ELR (cell line): ENCODE data around the gene RUNX2.
A peak's percentile ranks its signal among the peaks of the same experiment; 100 is the strongest.

ENCODE experiments used
- DNase-seq: peaks from one replicate; pipeline ENCODE4 v3.0.0-alpha.2; 2015; ENCODE audit warnings: low read depth

The RUNX2 gene

DNA sequence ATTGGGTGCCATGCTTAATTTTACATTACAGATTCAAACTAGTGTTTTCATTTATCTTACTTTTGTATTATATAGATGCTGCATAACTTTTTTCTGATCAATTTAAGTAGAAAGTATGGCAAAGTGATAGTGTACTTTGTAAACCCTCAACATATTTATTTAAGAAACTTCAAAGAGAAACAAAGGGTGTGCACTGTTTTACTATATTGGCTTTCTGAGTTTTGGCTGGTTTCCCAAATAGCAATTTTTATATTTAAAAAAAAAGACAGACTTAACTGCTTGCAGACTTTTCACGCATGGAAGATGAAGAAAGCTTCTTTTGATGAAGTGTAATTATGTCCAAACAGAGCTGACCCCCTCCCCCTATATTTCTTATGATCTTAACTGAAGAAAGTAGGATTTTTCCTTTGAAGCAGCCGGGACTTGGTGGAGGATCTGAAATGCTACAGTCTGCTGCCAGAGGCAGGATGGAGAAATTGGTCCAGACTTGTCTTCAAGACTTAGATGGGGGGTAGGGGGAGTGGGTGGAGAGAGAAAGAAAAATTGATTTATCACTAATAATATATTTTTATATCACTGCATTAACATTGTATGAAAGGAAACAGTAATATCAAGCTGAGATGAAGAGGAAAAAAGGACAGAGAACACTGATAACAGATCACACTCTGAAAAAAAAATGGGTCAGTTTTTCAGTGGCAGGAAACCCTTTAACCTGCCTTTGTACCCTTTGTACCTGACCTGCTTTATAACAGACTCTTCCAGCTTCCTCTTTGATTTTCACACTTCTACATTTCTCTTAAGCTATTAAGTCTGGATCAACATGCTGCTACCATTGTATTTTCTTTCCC is 105.6 kb downstream of the RUNX2 start:
- DNase-seq = no peak

DNA sequence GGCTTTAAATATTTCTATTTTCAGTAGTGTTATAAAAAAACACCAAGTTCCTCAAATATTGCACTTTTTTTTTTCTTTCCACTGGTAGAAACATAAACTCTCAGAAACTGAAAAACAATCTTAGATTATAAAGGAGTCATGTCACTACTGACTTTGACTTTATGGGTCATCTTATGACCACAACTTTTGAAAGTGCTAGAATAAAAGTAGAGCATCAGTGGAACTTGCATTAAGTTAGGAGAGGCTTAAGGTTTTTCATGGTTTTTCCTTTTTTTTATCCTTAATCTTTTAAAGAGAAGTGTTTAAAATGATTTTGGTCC is 106.2 kb downstream of the RUNX2 start:
- no peak for DNase-seq

DNA sequence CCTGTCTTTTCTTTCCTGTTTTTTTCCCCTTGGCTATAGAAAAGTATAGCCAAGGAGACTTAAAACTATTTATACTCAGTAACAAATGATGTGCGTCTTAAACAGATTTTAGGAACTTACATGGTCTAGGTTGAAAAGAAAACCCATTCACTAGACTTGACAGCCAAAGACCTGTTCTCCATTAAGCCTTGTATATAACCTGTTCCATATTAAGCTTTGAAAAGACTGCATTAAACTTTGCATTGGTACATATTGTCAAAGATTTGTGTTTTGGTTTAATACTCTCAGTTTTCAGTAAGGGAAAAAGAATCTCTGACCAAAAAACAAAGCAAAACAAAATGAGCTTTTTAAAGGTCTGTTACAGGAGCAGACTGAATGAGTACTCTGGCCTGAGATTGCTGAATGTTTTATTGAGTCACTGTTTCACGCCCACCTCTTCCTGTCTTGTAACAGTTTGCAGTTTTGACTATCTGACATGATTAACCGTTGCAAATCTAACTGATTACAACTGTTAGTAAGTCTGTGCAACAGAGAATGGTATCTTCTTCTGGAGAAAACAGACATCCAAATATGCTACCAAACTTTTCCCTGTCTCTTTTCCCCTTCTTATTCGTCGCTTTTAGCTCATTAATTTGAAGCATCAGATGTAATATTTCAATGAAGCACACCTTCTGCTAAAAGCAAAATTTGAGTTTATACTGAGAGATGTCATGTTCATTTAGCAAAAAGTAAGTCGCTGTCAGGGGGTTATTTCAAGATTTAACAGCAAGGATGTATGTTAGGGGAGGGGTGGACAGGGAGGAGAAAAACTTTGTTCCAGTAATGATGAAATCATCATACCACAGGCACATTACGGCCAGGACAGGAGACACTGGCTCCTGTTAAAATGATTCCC is 108.7 kb downstream of the RUNX2 start:
- DNase-seq = peak; percentile 89

DNA sequence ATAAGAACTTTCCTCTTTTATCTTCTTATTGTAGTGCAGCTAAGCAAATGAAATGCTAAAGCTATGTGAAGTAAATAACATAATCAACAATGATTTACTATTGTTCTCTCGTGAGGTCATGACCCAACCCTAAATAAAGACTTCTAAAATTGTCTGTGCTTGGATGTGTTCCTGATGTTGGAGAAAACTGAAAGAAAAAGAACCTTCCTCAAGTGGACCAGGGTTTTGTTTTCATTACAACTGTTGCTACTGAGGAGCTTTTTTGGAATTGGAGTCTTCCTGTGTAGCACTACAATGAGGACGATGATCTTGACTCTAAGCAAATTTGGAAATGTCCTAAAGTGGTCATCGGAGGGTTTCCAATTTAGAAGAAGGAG is 109.3 kb downstream of the RUNX2 start:
- no peak for DNase-seq

DNA sequence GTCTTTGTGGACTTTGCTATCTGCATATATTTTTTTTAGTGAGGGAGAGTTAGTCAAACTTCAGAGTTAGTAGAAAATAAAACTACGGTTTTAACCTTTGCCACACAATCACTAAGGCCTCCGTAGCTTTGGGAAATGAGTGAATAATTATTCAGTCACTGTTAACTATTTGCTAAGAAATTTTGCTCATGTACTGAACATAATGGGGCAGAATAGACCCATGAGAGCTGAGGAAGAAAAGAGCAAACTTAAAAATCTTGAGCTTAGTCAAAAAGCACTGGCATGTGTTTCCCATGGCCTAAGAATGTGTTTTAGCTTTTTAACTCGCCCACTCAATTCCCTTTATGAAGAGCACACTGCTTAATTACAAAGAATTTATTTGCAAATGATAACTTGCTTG is 110.0 kb downstream of the RUNX2 start:
- peak; percentile 40 for DNase-seq

DNA sequence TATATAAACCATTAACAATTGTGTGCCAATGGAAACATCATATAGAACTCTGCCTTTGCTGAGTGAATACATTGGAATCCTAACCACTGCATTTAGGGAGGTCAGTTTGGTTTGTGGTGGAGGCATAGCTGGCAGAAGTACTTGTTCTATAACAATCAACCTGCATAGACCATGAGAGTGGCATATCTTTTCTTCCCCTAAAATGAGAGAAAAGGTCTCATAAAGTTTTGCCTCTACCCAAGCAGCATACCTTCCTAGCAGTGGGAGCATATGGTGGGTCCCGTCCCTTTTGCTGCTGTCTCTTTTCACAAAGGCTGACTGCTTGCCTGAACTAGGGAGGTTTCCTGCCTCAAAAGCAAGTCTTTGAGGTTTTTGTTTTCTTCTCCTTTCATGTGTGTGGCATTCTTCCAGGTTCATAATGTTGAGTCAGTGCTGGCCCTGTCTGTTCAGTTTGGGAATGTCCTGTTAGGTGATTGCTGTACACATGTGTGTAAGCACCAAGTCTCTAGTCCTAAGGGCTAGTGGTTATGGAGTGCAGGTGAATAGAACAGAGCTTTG is 110.8 kb downstream of the RUNX2 start:
- peak; percentile 91 for DNase-seq

DNA sequence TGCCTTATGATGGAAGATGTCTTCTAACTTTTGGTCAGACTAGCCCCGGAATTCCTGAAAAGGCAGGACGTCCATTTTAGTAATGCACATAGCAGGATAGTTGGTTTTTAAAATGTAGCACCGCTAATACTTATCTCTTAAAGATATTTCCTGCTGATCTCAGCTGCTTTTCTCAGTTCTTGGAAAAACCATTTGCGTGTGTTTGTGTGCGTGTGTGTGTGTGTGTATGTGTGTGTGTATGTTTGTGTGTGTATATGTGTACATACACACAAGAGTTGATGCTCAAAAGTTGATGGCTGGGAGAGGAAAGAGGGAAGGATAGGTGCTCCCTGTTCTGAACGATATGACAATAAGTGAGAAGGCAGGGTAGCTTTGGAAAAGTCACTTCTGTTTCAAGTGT is 111.3 kb downstream of the RUNX2 start:
- DNase-seq = no peak

DNA sequence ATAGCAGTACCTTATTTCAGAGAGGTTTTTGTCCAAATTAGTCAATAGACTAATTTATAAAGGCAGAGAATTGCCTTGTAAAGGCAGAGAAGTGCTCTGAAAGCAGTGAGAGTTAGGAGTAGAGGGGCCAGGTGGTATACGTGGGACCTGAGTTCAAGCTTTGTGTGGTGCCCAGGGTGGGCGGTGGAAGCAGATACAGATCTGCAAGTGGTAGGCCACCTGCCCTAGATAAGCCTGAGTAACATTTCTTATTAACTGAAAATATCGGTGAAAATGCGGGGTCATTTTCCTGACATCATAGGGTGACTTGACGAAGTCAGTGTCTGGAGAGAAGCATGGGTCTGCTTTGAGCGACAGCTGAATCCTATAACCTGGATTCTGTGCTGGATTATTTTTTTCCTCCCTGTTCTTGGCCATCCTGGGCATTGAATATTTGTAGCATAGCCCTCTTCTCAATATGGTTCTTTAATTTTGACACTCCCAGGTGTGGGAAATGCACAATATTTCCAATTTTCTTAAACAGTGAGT is 111.8 kb downstream of the RUNX2 start:
- DNase-seq = no peak

DNA sequence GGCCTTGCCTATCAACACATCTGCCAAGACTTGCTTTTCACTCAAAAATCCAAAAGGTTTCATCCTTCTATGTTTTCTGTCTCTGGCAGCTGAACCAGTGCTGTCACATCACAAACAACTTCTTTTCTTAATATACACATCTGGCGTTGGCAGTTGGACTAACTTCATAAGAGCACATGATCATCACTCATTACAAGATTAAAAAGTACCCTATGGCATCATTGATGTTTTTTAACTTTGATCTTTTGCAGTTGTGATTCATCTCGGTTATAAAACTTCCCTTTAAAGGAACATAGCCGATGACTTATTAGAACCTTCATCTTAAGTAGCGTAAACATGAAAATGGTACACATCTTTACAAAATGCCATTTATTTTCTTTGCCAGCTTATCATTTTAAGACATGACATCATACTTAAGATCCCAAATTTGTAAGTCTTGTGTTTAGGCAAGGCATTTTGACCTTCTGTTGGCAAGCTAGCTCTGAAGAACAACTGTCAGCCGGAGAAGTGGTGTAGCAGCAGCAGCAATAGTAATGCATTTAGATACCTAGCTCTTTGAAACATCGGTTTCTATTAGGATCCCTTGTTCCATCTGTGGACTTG is 113.8 kb downstream of the RUNX2 start:
- peak; percentile 32 for DNase-seq

DNA sequence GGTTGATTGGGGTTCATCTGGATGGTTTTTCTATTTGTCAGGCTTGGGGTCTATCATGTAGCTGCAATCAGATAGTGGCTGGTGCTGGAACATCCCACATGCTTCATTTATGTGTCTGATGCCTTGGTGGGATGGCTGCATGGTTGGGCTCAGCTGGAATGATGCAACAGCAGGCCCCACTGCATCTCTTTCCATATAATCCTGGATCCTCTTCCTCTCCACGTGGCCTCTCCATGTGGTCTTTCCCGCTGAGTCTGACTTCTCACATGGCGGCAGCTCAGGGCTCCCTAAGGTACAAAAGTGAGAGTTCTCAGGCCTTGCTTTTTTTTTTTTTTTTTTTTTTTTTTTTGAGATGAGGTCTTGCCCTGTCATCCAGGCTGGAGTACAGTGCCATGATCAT is 114.6 kb downstream of the RUNX2 start:
- DNase-seq = no peak

DNA sequence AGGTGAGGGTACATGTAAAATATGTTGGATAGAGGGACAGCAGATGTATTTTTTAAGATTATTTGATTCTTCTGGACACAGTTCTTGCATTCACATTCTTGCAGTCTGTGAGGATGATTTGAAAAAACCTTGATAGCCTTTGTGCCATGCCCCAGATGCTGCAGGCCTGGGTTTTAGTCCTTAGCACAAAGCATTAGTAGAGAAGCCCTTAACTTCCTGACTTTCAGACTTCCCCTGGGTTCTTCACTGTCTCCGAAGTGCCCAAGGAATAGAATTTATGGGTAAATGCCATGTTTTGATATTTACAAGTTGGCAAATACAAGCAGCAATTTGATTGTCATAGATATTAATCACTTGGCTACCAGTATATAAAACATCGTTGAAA is 117.2 kb downstream of the RUNX2 start:
- DNase-seq = no peak

DNA sequence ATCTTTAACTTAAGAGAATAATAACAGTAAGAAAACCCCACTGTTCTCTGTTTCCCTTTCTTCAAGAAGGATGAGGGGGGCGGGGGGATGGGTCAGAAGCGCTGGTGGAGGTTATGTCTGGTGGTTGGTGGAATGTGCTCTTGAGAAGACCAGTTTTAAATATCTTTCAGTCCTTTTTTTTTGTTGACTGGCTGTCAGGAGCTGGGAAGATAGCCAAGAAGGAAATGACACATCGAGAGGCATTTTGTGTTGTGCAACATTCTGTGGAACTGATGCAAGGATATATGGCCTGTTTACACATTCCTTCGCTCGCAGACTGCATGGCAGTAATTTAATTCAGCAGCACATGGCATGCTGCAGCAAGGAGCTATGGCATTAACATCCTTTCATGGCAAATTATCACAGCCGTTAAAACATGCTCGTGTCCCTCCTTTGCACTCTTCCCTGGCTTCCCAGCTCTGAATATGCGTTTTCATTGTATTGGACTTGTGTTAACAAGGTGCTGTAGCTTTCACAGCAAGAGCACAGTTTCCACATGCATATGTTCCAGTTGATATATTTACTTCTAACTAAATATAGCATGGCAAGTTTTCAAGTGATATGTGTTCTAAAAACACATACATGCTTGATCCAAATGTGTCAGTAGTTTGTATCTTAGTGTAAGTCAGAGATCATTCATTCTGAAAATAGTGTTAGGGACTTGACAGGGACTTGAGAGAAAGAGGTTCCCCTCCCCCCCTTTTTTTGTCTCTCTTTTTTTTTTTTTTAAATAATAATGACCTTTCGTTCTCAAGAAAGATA is 117.8 kb downstream of the RUNX2 start:
- peak; percentile 99 for DNase-seq

DNA sequence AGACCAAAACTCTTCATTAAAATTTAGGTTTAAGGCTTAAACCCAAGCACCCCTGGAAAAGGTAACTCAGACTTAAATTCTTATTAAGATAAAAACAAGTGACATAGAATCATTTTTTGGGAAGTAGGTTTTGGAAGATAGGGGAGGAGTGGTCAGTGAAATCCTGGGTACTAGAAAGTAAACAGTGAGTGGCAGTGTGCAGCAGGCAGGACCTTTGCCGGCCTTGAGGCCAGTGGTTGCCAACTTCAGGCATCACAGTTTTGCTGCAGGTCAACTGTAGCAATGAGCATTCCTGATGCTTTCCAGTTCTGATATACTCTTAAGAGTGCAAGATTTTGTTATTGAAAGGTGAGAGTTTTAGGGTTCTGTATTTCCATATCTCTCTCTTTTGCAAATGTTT is 118.9 kb downstream of the RUNX2 start:
- DNase-seq = no peak

DNA sequence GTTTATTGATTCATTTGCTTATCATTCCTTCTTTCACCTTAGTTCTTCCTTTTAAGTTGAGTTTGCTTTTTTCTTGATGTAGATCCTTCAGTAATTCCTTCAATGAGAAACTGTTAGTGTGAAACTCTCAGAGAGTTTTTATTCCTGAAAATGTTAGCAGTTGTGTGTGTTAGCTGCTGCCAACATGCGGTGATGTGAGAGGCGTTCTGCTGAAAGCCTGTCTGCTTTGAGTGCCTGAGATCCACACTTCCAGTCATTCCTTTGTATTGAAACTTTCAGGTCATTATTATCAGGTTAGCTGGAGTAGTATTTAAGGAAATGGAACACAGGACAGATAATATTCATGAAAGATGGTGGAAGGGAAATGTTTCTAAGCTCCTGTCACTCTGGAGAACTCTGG is 119.6 kb downstream of the RUNX2 start:
- no peak for DNase-seq

DNA sequence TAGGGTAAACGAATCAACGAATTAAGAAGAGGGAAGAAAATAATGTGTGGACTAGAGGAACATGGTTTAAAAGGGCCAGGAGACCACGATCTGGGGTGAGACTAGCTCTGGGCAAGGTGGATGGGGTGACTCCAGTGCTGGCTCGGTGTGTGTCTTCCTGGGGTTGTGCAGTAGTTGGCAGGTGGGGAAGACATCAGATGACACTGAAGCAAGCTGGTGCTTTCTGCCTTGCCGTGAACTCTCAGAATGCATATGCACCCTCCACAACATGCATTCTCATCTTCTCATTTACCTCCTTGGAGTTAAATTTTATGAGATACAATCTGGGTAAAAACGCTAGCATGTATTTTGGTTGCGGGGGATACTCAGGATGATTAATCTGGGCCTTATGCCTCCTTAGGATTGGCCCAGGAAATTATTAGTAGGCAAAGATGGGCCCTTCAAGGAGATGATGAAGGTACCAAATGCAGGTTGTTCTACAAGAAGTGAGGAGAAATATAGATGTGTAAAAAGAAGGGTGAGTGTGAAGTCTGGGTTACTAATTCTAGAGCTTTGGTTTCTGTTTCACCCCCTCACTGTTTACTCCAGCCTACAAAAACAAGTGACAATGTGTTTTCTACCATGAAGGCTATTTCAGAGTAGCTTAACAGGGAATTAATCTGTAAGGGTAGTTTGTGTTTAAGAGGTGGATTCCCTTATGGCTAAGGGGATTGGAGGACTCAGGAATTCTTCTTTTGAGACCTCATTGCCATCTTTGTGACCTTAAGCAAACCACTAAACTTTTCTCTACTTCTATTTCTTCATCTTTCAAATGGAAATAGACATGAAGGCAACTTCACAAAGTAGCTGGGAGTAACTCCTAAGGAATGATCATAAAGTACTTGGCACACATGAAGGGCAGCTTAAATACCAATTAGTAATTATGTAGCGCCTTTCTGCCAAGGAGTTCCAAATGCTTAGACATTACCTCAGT is 120.6 kb downstream of the RUNX2 start:
- no peak for DNase-seq

DNA sequence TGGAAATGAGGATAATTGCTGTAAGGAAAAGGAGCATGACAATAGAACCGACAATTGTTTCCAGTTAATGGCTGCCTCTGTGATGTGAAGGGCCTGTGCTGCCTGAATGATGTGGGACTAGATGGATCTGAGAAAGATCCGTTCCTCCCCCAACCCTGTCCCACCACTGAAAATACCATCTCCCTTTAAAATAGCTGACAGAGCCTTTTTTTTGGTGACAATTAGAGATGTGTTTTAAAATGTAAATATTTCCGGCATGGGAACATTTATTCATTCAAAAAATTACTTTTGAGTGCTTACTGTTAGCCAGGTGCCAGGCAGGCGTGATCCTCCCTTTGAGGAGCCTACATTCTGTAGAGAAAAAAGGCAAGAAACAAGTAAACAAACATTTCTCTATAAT is 122.0 kb downstream of the RUNX2 start:
- DNase-seq = no peak

DNA sequence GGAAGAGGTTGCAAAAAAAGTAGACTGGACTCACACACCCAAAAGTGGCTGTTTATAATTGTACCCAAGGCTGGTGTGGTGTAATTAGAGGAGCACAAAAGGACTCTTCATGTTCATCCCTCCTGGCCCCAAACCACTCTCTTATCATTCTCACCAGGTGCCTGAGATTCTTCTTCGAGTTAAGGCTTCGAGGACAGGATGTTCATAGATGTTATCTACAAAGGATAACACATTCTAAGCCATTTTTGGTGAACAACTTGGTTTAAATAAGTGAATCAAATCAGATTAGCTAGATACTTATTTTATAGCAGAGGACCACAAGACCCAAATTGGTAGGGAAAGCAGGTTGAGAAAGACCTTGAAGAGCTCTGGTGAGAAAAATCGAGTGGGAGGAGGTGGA is 122.7 kb downstream of the RUNX2 start:
- DNase-seq = no peak

DNA sequence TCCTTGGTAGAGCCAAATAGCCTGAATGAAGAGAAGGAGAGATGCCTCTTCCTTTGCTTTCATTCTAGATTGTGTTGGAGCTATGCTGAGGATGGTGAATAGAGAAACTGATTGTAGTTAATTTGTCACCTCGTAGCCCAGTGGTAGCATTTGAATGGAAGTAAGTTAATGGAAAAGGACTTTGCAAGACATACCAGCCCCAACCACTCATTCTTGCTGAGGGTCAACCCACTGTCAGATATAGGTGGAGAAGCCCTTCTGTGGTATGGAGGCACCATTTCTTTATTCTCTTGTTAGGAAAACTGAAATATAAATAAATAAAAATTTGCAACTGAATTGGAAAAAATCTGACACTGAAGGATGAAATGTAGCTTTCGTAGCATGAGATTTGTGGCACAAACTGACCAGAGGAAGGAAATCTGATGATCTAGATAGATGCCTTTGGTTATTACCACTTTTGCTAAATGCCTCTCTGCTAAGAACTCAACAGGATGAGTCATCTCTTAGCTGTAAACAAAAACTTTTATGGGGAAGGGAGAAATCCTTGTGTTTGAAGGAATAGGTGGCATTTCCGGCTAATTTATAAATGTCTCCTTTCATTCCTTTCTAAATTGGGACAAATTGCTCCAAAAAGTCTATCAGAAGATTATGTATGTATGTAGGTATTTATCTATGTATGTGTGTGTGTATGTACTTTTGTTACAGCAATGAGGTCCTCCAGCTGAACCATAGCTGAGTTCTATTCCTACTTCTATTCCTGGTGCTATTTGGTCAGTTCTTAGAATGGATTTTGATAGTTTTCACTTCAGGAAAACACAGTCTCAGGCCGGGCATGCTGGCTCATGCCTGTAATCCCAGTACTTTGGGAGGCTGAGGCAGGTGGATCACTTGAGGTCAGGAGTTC is 126.1 kb downstream of the RUNX2 start:
- DNase-seq = peak; percentile 94

DNA sequence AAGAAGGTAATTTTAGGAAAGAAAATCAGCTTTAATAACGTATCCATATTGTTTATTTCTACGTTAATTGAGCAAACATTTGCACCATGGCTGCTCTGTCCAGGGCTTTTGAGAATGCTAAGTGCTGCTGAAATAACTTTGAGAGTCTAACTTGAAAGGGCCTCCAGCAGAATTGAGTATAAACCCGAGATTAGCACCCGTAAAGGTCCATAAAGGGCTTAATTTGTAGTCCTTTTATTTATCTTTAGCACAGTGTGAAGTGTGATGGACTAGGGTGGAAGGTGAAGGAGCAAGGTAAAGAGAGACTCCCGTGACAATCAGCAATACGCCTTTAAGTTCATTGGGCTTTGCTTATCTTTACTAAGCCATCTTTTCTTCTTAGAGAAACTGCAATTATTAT is 127.3 kb downstream of the RUNX2 start:
- no peak for DNase-seq
